Lower leg skin (tissue), 3 donors: Measurements from ENCODE around the gene FUNDC2.

Experiments
- CTCF ChIP-seq, 3 donors: fragments of 450-650 bp; IDR thresholded peaks; one replicate each; pipeline ENCODE4 v1.5.1; 2016; ENCODE audit warnings: antibody characterized with exemption in 3 of 3, mild to moderate bottlenecking in 3 of 3, moderate library complexity in 2 of 3
- POLR2A ChIP-seq, 2 donors: fragments of 450-650 bp; IDR thresholded peaks; one replicate each; pipeline ENCODE4 v1.6.1; 2016 to 2017; ENCODE audit warnings: antibody characterized with exemption in 2 of 2, mild to moderate bottlenecking in 1 of 2, moderate library complexity in 1 of 2

GRCh38 chrX:155046129-155046810 is 19.6 kb downstream of the FUNDC2 start:
- TF ChIP-seq CTCF (IDR thresholded peaks at IDR 0.05): no peak
- TF ChIP-seq POLR2A (IDR thresholded peaks at IDR 0.05): no peak
